K562 (cell line): ENCODE data around the gene LTBP4. TPM values are rescaled to one million over a fixed set of nuclear protein-coding genes. Genes with fewer than 3 reads are reported as not detected.

ENCODE experiments used
- CBFA2T3 ChIP-seq: fragments of 450-650 bp; IDR thresholded peaks from 2 replicates; pipeline ENCODE4 v1.6.1; 2017
- ZNF561 ChIP-seq: fragments of 450-650 bp; formaldehyde crosslinking; conservative IDR thresholded peaks from 2 replicates; pipeline ENCODE4 v1.4.0; 2020; ENCODE audit warnings: mild to moderate bottlenecking, moderate library complexity
- polyA plus RNA-seq, 8 experiments: library from polyadenylated mRNA; depleted of rRNA in 4 of 8; stranded (reverse) in 5 of 8; unstranded in 3 of 8; fragments of >200 nt; fragmentation: Nextera tagmentation in 2 of 8; fragmentation: Illumina TruSeq in 1 of 8; extraction: Ambion mirVana in 2 of 8; extraction: Trizol in 1 of 8; gene quantifications; 2 replicates each; pipeline versions ENCODE4 v1.2.1 to v1.2.3, GENCODE V29; 2011 to 2014; ENCODE audit warnings: inconsistent platforms in 1 of 8, missing spikeins in 1 of 8
- total RNA-seq, 7 experiments: library from RNA; depleted of rRNA in 6 of 7; stranded (reverse); fragments of >200 nt in 6 of 7; fragmentation: Illumina TruSeq in 2 of 7; extraction: Trizol in 2 of 7; gene quantifications; 2 replicates each; pipeline versions ENCODE4 v1.2.1 to v1.2.3, GENCODE V29; 2011 to 2021; ENCODE audit warnings: low replicate concordance in 1 of 7
- TF ChIP-seq, protein P1 (sequence below): fragments of 250-450 bp; sonication (Bioruptor Pico); IDR thresholded peaks from 2 replicates; pipeline ENCODE4 v1.4.0; 2020

LTBP4 gene
- total and polyA plus RNA-seq, 9 of the 15 experiments (the other 6 are each of a cell fraction or from before 2014, with no cell fraction given) = 0.35 to 160 (median 31.6) TPM

DNA sequence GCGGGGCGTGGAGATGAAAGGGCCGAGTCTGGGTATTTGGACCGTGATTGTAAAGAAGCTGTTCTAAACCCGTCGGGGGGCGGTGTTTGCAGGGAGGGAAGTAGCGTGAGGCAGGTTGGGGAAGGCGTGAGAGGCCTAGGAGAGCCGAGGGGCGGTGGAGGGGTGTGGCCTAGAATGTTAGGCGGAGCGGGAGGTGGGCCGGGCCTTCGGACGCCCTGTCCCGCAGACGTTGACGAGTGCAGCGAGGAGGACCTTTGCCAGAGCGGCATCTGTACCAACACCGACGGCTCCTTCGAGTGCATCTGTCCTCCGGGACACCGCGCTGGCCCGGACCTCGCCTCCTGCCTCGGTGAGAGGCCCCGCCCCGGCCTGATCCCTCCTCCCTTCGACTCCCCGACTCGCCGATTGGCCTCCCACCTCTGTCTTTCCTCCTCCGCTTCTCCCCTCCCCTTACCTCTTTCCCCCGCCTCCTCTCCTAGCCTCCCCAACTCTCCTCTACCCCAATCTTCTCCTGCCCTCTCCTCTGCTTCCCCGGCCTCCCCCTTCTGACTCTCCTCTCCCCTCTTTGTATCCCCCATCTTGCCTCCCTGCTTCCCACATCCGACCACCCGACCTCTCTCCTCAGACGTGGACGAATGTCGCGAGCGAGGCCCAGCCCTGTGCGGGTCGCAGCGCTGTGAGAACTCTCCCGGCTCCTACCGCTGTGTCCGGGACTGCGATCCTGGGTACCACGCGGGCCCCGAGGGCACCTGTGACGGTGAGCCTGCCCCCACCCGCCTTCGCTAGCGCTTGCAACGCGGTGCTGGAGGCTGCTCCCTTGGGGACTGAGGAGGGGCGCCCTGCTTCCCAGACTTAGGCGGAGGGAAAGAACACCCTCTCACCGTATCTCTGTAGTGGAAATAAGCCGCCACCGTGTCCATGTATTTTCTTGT, 12.8 kb downstream of the LTBP4 start (continued):
- TF ChIP-seq, protein P1, sequence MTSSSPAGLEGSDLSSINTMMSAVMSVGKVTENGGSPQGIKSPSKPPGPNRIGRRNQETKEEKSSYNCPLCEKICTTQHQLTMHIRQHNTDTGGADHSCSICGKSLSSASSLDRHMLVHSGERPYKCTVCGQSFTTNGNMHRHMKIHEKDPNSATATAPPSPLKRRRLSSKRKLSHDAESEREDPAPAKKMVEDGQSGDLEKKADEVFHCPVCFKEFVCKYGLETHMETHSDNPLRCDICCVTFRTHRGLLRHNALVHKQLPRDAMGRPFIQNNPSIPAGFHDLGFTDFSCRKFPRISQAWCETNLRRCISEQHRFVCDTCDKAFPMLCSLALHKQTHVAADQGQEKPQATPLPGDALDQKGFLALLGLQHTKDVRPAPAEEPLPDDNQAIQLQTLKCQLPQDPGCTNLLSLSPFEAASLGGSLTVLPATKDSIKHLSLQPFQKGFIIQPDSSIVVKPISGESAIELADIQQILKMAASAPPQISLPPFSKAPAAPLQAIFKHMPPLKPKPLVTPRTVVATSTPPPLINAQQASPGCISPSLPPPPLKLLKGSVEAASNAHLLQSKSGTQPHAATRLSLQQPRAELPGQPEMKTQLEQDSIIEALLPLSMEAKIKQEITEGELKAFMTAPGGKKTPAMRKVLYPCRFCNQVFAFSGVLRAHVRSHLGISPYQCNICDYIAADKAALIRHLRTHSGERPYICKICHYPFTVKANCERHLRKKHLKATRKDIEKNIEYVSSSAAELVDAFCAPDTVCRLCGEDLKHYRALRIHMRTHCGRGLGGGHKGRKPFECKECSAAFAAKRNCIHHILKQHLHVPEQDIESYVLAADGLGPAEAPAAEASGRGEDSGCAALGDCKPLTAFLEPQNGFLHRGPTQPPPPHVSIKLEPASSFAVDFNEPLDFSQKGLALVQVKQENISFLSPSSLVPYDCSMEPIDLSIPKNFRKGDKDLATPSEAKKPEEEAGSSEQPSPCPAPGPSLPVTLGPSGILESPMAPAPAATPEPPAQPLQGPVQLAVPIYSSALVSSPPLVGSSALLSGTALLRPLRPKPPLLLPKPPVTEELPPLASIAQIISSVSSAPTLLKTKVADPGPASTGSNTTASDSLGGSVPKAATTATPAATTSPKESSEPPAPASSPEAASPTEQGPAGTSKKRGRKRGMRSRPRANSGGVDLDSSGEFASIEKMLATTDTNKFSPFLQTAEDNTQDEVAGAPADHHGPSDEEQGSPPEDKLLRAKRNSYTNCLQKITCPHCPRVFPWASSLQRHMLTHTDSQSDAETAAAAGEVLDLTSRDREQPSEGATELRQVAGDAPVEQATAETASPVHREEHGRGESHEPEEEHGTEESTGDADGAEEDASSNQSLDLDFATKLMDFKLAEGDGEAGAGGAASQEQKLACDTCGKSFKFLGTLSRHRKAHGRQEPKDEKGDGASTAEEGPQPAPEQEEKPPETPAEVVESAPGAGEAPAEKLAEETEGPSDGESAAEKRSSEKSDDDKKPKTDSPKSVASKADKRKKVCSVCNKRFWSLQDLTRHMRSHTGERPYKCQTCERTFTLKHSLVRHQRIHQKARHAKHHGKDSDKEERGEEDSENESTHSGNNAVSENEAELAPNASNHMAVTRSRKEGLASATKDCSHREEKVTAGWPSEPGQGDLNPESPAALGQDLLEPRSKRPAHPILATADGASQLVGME (CRISPR knock-in tag) = no peak
- TF ChIP-seq ZNF561 (CRISPR knock-in tag) (no peak), CBFA2T3 (no peak)
